Measurements from ENCODE around the gene RGS14. TPM values are rescaled to one million over a fixed set of nuclear protein-coding genes. Genes with fewer than 3 reads are reported as not detected.

RGS14 gene
- total and polyA plus RNA-seq, 3 donors from 2014 or later: 25.3 to 40.5 (median 39.2) TPM

DNA sequence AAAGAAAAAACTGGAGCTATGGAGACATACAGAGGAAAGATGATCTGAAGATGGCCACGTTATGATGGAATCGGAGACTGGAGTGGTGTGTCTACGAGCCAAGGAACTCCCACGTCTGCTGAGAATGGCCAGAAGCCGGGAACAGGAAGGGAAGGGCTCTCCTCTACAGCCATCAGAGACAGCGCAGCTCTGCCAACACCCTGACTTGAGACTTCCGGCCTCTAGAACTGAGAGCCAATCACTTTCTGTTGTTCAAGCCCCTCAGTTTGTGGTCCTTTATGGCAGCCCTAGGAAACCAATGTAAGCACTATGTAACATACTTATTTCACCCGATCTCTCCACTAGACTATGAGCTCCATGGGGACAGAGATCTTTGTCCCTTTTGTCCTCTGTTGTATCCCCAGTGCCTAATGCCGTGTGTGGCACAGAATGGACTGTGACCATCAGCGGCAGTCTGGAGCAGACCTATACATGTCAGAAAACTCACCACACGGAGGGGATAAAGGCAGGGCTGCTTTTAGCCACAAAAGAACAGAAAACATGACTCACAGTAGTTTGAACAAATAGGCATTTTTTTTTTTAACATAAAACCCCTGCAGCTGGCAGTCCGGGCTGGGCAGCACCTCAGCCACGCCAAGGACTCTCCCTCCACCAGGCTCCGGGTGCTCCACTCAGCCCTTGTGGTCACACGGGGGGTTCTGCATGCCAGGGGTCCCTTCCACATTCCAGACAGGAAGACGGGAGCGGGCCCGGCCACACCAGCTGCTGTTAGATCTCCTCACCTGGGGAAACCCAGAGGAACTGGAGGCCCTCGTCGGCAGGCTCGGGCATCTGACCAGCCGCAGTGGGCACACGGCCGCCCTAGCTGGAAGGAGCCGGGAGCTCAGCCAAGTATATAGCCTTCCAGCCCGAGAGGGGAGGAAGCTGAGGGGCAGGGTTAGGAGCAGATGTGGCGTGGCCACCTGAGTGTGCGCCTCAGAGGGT, 29.9 kb upstream of the RGS14 start:
- H3K36me3 ChIP-seq (ENCODE audit: low read depth, missing control alignments): no peaks in the 10 kb centered on the region
- WGBS, 2 donors: 70 to 84% methylated on average over 21 to 24 of the region's 28 CpGs
- no peaks in the 10 kb centered on the region for H3K4me1 ChIP-seq
- TF ChIP-seq POLR2A (IDR thresholded peaks at IDR 0.05): no peak
- TF ChIP-seq, protein P1, sequence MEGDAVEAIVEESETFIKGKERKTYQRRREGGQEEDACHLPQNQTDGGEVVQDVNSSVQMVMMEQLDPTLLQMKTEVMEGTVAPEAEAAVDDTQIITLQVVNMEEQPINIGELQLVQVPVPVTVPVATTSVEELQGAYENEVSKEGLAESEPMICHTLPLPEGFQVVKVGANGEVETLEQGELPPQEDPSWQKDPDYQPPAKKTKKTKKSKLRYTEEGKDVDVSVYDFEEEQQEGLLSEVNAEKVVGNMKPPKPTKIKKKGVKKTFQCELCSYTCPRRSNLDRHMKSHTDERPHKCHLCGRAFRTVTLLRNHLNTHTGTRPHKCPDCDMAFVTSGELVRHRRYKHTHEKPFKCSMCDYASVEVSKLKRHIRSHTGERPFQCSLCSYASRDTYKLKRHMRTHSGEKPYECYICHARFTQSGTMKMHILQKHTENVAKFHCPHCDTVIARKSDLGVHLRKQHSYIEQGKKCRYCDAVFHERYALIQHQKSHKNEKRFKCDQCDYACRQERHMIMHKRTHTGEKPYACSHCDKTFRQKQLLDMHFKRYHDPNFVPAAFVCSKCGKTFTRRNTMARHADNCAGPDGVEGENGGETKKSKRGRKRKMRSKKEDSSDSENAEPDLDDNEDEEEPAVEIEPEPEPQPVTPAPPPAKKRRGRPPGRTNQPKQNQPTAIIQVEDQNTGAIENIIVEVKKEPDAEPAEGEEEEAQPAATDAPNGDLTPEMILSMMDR (IDR thresholded peaks at IDR 0.05): no peak
- intact Hi-C loops (cut with DNase I; ENCODE audit: low total_unique reads): no loop called here
- no peak overlapping the region for H3K27ac ChIP-seq
- H3K27me3 ChIP-seq: no peaks in the 10 kb centered on the region
- H3K4me3 ChIP-seq: no peak overlapping the region
- no peaks in the 10 kb centered on the region for H3K9me3 ChIP-seq
- DNase-seq: no peak

DNA sequence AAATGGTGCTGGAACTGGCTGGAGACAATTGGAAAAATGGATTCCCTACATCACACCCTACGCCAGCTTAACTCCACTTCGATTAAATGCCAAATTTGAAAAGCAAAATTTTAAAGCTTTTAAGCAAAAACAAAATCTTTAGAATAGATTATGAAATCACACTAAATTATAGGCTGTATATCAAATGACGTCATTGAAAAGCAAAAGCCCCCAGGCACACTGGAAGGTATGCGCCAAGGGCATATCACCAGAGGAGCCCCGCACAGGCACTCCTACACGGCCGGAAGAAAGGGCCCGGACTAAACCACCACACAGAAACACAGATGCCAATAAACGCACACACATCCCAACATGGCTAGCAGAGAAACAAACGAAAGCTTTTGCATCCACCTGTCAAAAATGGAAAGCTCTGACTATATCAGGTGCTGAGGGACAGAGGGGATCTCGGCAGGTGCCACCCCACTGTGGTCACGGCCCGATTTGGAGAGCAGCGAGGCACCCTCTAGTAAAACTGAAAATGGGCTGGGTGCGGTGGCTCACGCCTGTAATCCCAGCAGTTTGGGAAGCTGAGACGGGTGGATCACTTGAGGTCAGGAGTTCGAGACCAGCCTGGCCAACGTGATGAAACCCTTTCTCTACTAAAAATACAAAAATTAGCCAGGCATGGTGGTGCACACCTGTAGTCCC, 29.0 kb upstream of the RGS14 start:
- Histone ChIP-seq H3K4me3 (no peak overlapping the region), H3K4me1 (no peaks in the 10 kb centered on the region), H3K27ac (no peak overlapping the region), H3K36me3 (ENCODE audit: low read depth, missing control alignments) (no peaks in the 10 kb centered on the region), H3K9me3 (no peaks in the 10 kb centered on the region), H3K27me3 (no peaks in the 10 kb centered on the region)
- 87 to 92% methylated on average over 19 of the region's 19 CpGs for WGBS, 2 donors
- TF ChIP-seq, protein P1 (IDR thresholded peaks at IDR 0.05): no peak
- TF ChIP-seq POLR2A (IDR thresholded peaks at IDR 0.05): no peak
- intact Hi-C loops (cut with DNase I; ENCODE audit: low total_unique reads): no loop called here
- no peak for DNase-seq

DNA sequence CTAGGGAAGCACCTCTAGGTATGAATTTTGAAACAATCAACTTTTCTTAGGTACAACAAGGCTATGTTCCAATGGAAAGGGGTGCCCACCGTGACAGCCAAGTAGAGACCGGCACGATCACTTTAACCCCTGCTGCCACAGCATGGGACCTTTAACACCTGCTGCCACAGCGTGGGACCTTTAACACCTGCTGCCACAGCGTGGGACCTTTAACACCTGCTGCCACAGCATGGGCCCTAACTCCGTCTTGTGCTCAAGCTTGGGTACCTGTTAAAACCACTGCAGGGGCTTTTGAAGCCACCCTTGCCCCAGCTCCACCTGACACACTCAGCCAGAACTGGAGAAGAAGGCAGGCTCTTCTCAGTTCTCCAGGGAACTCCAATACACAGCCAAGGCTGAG, 27.8 kb upstream of the RGS14 start:
- TF ChIP-seq POLR2A (IDR thresholded peaks at IDR 0.05): no peak
- TF ChIP-seq, protein P1 (IDR thresholded peaks at IDR 0.05): no peak
- 91 to 96% methylated on average over 6 of the region's 6 CpGs for WGBS, 2 donors
- Histone ChIP-seq H3K4me3 (no peak overlapping the region), H3K36me3 (ENCODE audit: low read depth, missing control alignments) (no peaks in the 10 kb centered on the region), H3K27ac (no peak overlapping the region), H3K4me1 (no peaks in the 10 kb centered on the region), H3K9me3 (no peaks in the 10 kb centered on the region), H3K27me3 (no peaks in the 10 kb centered on the region)
- DNase-seq: no peak
- intact Hi-C loops (cut with DNase I; ENCODE audit: low total_unique reads): no loop called here

DNA sequence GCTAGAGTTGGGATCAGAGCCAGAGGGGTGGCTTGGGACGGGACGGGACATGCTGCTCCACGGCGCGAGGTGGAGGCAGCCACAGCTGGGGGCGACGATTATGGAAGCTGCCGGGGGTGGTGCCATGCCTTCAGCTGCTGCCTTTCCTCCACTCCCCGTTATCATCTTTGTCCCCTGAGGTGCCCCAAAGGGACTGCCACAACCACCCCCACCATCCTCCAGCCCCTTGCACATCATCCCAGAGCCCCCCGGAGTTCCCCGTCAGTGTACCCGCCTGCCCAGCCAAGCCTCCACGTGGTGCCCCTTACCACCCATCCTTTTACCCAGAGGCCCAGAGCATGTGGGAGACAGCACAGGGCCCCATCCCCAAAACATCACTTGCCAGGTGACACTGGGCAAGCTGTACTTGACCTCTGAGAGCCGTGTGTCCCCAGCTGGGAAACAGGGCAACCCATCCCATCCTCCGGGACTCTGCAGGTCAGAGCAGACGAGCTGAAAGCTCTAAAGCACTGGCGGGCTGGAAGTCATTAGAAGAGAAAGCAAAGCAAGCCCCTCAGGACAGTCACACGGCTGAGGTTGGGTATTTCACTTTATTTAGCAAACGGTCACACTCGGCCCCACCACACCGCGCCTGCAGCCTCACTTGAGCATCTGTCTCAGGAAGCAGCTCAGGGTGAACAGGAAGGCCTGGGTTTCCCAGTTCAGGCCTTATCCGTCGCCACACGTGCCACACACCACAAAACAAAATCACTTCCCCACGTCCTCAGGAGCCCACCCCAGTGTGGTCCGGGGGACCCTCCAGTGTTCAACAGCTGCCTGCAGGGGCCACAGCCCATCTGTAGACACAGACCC, 26.5 kb upstream of the RGS14 start:
- DNase-seq: no peak
- no peak for TF ChIP-seq POLR2A (IDR thresholded peaks at IDR 0.05)
- TF ChIP-seq, protein P1 (IDR thresholded peaks at IDR 0.05): no peak
- Histone ChIP-seq H3K4me1 (no peaks in the 10 kb centered on the region), H3K36me3 (ENCODE audit: low read depth, missing control alignments) (no peaks in the 10 kb centered on the region), H3K9me3 (no peaks in the 10 kb centered on the region), H3K27me3 (no peaks in the 10 kb centered on the region), H3K27ac (no peak overlapping the region), H3K4me3 (no peak overlapping the region)
- intact Hi-C loops (cut with DNase I; ENCODE audit: low total_unique reads): no loop called here
- 84 to 90% methylated on average over 21 to 27 of the region's 27 CpGs for WGBS, 2 donors

Measured in testis (tissue), 3 donors.